Neural progenitor cell (in vitro differentiated cells): ENCODE data around the gene TMEM233. TPM values are rescaled to one million over a fixed set of nuclear protein-coding genes. Genes with fewer than 3 reads are reported as not detected.
"Not testable (repeated sequence)": the region's sequence is repeated elsewhere in the genome, so short reads cannot be mapped to it uniquely, and the experiment has no call there.

Source experiments
- DNase-seq: peaks from one replicate; pipeline ENCODE4 v3.0.0-alpha.2; 2016; ENCODE audit warnings: low spot score
- H2AFZ ChIP-seq: fragments of 200-600 bp; sonication (generic); replicated peaks from 2 replicates; pipeline ENCODE4 v1.6.1; 2016; ENCODE audit warnings: antibody characterized with exemption
- H3F3A ChIP-seq: fragments of 200-600 bp; sonication (generic); 2 replicates; pipeline ENCODE4 v1.6.1; 2016; ENCODE audit warnings: antibody characterized with exemption, low read depth
- H3K27ac ChIP-seq: fragments of 200-600 bp; sonication (generic); 2 replicates; pipeline ENCODE4 v1.5.1; 2016; ENCODE audit warnings: mild to moderate bottlenecking
- H3K27me3 ChIP-seq: fragments of 200-600 bp; sonication (generic); 2 replicates; pipeline ENCODE4 v1.6.1; 2016; ENCODE audit warnings: mild to moderate bottlenecking, moderate library complexity
- H3K36me3 ChIP-seq: fragments of 200-600 bp; sonication (generic); 2 replicates; pipeline ENCODE4 v1.5.1; 2016
- H3K4me1 ChIP-seq: fragments of 200-600 bp; sonication (generic); 2 replicates; pipeline ENCODE4 v1.6.1; 2016; ENCODE audit warnings: mixed run types
- H3K4me2 ChIP-seq: fragments of 200-600 bp; sonication (generic); 2 replicates; pipeline ENCODE4 v1.6.1; 2016
- H3K4me3 ChIP-seq: fragments of 200-600 bp; sonication (generic); 2 replicates; pipeline ENCODE4 v1.5.1; 2016
- H3K79me2 ChIP-seq: fragments of 200-600 bp; sonication (generic); 2 replicates; pipeline ENCODE4 v1.6.1; 2016; ENCODE audit warnings: low read depth
- H3K9ac ChIP-seq: fragments of 200-600 bp; sonication (generic); 2 replicates; pipeline ENCODE4 v1.6.1; 2016
- H3K9me3 ChIP-seq: fragments of 200-600 bp; sonication (generic); 2 replicates; pipeline ENCODE4 v1.5.1; 2016; ENCODE audit warnings: low read depth
- H4K20me1 ChIP-seq: fragments of 200-600 bp; sonication (generic); 2 replicates; pipeline ENCODE4 v1.6.1; 2016; ENCODE audit warnings: low read depth
- H3K27ac Mint-ChIP-seq: 3 replicates; pipeline ENCODE4 v1.8.0; 2021; ENCODE audit warnings: mixed read lengths
- H3K27me3 Mint-ChIP-seq: 2 replicates; pipeline ENCODE4 v1.8.0; 2022; ENCODE audit warnings: low read depth, mild to moderate bottlenecking, inconsistent platforms, moderate library complexity, mixed read lengths; ENCODE audit not compliant: insufficient read depth
- H3K36me3 Mint-ChIP-seq: 3 replicates; pipeline ENCODE4 v1.8.0; 2021; ENCODE audit warnings: mixed read lengths
- H3K4me1 Mint-ChIP-seq: 3 replicates; pipeline ENCODE4 v1.8.0; 2021; ENCODE audit warnings: mixed read lengths
- H3K4me3 Mint-ChIP-seq: 3 replicates; pipeline ENCODE4 v1.8.0; 2021; ENCODE audit warnings: mild to moderate bottlenecking, moderate library complexity, mixed read lengths
- H3K9me3 Mint-ChIP-seq: 3 replicates; pipeline ENCODE4 v1.8.0; 2020; ENCODE audit warnings: mixed read lengths
- CTCF ChIP-seq: fragments of 200-600 bp; sonication (generic); IDR thresholded peaks from 2 replicates; pipeline ENCODE4 v1.5.1; 2017; ENCODE audit warnings: antibody characterized with exemption, mild to moderate bottlenecking
- EZH2 ChIP-seq: fragments of 200-600 bp; sonication (generic); IDR thresholded peaks from 2 replicates; pipeline ENCODE4 v1.6.1; 2017; ENCODE audit warnings: antibody characterized with exemption, mild to moderate bottlenecking, moderate library complexity
- EZH2phosphoT487 ChIP-seq: fragments of 200-600 bp; sonication (generic); IDR thresholded peaks from 2 replicates; pipeline ENCODE4 v1.6.1; 2017; ENCODE audit warnings: antibody characterized with exemption
- total RNA-seq: library from RNA; depleted of rRNA; stranded (reverse); fragments of >200 nt; gene quantifications from 2 replicates; pipeline ENCODE4 v1.2.3, GENCODE V29; 2015; ENCODE audit warnings: low replicate concordance

Gene TMEM233
- total RNA-seq, 1 donor from 2014 or later, result not detected

DNA sequence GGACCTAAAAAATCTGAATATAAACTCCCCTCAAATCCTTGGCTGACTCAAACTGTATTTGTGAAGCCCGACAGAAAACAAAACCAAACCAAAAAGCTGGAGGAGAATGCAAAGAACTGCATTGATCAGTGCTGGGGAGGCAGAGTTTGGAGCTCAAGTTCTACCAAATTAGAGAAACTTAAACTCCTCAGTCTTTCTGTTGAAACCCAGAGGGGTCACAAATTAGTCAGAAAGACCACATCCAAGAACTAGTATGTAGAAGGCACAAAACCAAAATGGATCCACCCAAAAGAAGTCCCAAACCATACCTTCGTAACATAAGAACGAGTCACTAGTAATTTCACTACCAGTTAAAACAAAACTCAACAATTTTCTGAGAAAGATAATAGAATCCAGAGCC is 59.1 kb downstream of the TMEM233 start:
- H3F3A ChIP-seq, result no peaks in the 10 kb centered on the region
- no peaks in the 10 kb centered on the region for H3K4me1 ChIP-seq
- H3K27ac Mint-ChIP-seq, result no peak overlapping the region
- no peak overlapping the region for H3K9ac ChIP-seq
- no peak overlapping the region for H3K27ac ChIP-seq
- H3K4me3 ChIP-seq, result no peak overlapping the region
- H3K4me2 ChIP-seq, result no peak overlapping the region
- H3K9me3 ChIP-seq, result peaks cover 8% of the 10 kb centered on the region
- TF ChIP-seq CTCF, result no peak
- no peak for TF ChIP-seq EZH2
- no peak for TF ChIP-seq EZH2phosphoT487
- peaks cover 2% of the 10 kb centered on the region for H3K27me3 Mint-ChIP-seq
- H3K27me3 ChIP-seq, result no peaks in the 10 kb centered on the region
- H3K4me3 Mint-ChIP-seq, result no peak overlapping the region
- no peaks in the 10 kb centered on the region for H4K20me1 ChIP-seq
- H3K36me3 ChIP-seq, result no peaks in the 10 kb centered on the region
- H3K79me2 ChIP-seq, result no peaks in the 10 kb centered on the region
- H3K4me1 Mint-ChIP-seq, result no peaks in the 10 kb centered on the region
- no peaks in the 10 kb centered on the region for H3K36me3 Mint-ChIP-seq
- H3K9me3 Mint-ChIP-seq, result peaks cover 6% of the 10 kb centered on the region
- no peak overlapping the region for H2AFZ ChIP-seq
- no peak for DNase-seq

DNA sequence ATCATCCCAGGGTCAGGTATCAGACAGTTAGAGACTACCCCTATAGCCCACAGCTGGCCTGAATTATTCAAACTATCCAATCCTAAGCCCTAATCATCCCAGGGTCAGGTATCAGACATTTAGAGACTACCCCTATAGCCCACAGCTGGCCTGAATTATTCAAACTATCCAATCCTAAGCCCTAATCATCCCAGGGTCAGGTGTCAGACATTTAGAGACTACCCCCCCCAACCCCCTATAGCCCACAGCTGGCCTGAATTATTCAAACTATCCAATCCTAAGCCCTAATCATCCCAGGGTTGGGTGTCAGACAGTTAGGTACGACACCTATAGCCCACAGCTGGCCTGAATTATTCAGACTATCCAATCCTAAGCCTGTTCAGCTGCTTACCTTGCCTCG is 63.4 kb downstream of the TMEM233 start:
- not testable (repeated sequence) for H3K4me3 ChIP-seq, H3F3A ChIP-seq, H3K36me3 Mint-ChIP-seq, H3K27me3 Mint-ChIP-seq, H4K20me1 ChIP-seq, H3K27ac ChIP-seq, H3K4me1 Mint-ChIP-seq, H3K9me3 ChIP-seq, H3K4me2 ChIP-seq, H3K9me3 Mint-ChIP-seq, H3K79me2 ChIP-seq, H3K27ac Mint-ChIP-seq, H3K36me3 ChIP-seq, H2AFZ ChIP-seq, H3K9ac ChIP-seq, DNase-seq, H3K4me1 ChIP-seq, H3K4me3 Mint-ChIP-seq
- H3K27me3 ChIP-seq, result peaks cover 19% of the 10 kb centered on the region

- not testable (repeated sequence) for H4K20me1 ChIP-seq, DNase-seq, H3K36me3 Mint-ChIP-seq, H3K27ac Mint-ChIP-seq, H2AFZ ChIP-seq, H3K36me3 ChIP-seq, H3K27me3 Mint-ChIP-seq, H3K79me2 ChIP-seq, H3K9ac ChIP-seq, H3K4me1 Mint-ChIP-seq, H3K4me2 ChIP-seq, H3K4me3 ChIP-seq, H3K4me3 Mint-ChIP-seq, H3K9me3 Mint-ChIP-seq, H3K27ac ChIP-seq, H3K4me1 ChIP-seq, H3K9me3 ChIP-seq, H3F3A ChIP-seq
- H3K27me3 ChIP-seq, result peaks cover 25% of the 10 kb centered on the region
Observed at GRCh38 chr12:119658166-119658565, 64.6 kb downstream of the TMEM233 start.

DNA sequence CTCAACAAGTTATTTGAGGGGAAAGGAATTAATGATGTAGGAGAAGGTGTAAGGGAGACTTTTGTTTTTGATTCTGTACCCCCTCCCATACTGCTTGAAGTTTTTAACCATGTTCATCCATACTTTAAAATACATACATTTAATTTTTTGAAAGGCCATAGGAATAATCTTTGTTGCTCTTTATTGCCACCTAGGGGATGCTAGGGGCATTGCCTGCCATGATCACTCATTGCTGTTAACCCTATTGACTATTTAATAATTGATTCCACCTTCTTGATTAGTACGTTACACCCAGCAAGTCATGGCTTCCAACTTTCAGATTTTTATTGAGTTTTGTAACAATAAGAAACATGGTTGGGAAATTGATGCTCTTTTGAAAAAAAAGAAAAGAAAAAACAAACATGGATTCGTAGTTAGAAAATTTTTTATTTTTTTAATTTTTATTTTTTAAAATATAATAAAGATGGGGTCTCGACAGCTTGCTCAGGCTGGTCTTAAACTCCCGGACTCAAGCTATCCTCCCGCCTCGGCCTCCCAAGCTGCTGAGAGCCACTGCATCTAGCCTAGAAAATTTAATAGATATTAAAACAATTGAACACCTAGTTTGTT is 65.8 kb downstream of the TMEM233 start:
- Histone ChIP-seq H3K27ac (no peak overlapping the region), H4K20me1 (no peaks in the 10 kb centered on the region), H3K4me2 (no peak overlapping the region), H3K9me3 (peaks cover 2% of the 10 kb centered on the region), H3K79me2 (no peaks in the 10 kb centered on the region), H3K9ac (no peak overlapping the region), H2AFZ (no peak overlapping the region), H3K27me3 (peaks cover 31% of the 10 kb centered on the region), H3K4me1 (no peaks in the 10 kb centered on the region), H3K36me3 (no peaks in the 10 kb centered on the region), H3F3A (no peaks in the 10 kb centered on the region), H3K4me3 (no peak overlapping the region)
- DNase-seq, result peak; percentile 50
- TF ChIP-seq CTCF (peak; percentile 90), EZH2 (no peak)
- no peaks in the 10 kb centered on the region for H3K9me3 Mint-ChIP-seq
- no peak overlapping the region for H3K4me3 Mint-ChIP-seq
- no peak overlapping the region for H3K27ac Mint-ChIP-seq
- no peaks in the 10 kb centered on the region for H3K36me3 Mint-ChIP-seq
- H3K27me3 Mint-ChIP-seq, result peaks cover 8% of the 10 kb centered on the region
- no peaks in the 10 kb centered on the region for H3K4me1 Mint-ChIP-seq
